WTC11 (cell line): ENCODE data around the gene RSPRY1. TPM values are rescaled to one million over a fixed set of nuclear protein-coding genes. Genes with fewer than 3 reads are reported as not detected.
A peak's percentile ranks its signal among the peaks of the same experiment; 100 is the strongest.

Source experiments
- ATAC-seq: fragments of 200-7000 bp; cut with Tn5 transposase; 2 replicates; pipeline ENCODE4 v1.10.0; 2021; ENCODE audit warnings: mild to moderate bottlenecking, moderate library complexity
- CTCF ChIA-PET: fragments of 300-600 bp; sonication (Branson Sonifier 250); formaldehyde crosslinking; loops from one replicate; lab custom pipeline; 2021; ENCODE audit warnings: antibody characterized with exemption; lab: Charles Lee
- POLR2A ChIA-PET: fragments of 350-600 bp; sonication (Branson Sonifier 250); formaldehyde crosslinking; loops from one replicate; lab custom pipeline; 2021; ENCODE audit warnings: antibody characterized with exemption; lab: Charles Lee
- DNase-seq: peaks from one replicate; pipeline ENCODE4 v3.0.0; 2021; ENCODE audit warnings: low spot score
- H3K27ac Mint-ChIP-seq: 2 replicates; pipeline ENCODE4 v1.8.0; 2021; ENCODE audit warnings: mixed read lengths
- H3K27me3 Mint-ChIP-seq: 2 replicates; pipeline ENCODE4 v1.8.0; 2021; ENCODE audit warnings: low read depth, mild to moderate bottlenecking, moderate library complexity, mixed read lengths
- H3K36me3 Mint-ChIP-seq: 2 replicates; pipeline ENCODE4 v1.8.0; 2021; ENCODE audit warnings: mixed read lengths
- H3K4me1 Mint-ChIP-seq: 2 replicates; pipeline ENCODE4 v1.8.0; 2022; ENCODE audit warnings: mixed read lengths
- H3K4me3 Mint-ChIP-seq: 2 replicates; pipeline ENCODE4 v1.8.0; 2021; ENCODE audit warnings: mild to moderate bottlenecking, moderate library complexity, mixed read lengths
- H3K9me3 Mint-ChIP-seq: 2 replicates; pipeline ENCODE4 v1.8.0; 2021; ENCODE audit warnings: mixed read lengths
- EMX1 ChIP-seq: fragments of 250-450 bp; sonication (Bioruptor Pico); IDR thresholded peaks from 2 replicates; pipeline ENCODE4 v1.8.0; 2021; ENCODE audit warnings: mild to moderate bottlenecking
- FOXJ3 ChIP-seq: sonication (generic); formaldehyde crosslinking; IDR thresholded peaks from 2 replicates; pipeline ENCODE4 v1.9.0; 2021; ENCODE audit warnings: missing genetic modification reagents, mild to moderate bottlenecking, borderline replicate concordance
- NFYB ChIP-seq: sonication (generic); formaldehyde crosslinking; conservative IDR thresholded peaks from 2 replicates; pipeline ENCODE4 v1.8.0; 2022; ENCODE audit warnings: low read depth, missing genetic modification reagents
- NR1H2 ChIP-seq: sonication (generic); formaldehyde crosslinking; IDR thresholded peaks from 2 replicates; pipeline ENCODE4 v1.9.0; 2021; ENCODE audit warnings: mild to moderate bottlenecking, moderate library complexity, missing genetic modification reagents
- TEAD4 ChIP-seq: sonication (generic); formaldehyde crosslinking; IDR thresholded peaks from 2 replicates; pipeline ENCODE4 v1.8.0; 2022; ENCODE audit warnings: mild to moderate bottlenecking, missing genetic modification reagents
- TP53 ChIP-seq: sonication (generic); formaldehyde crosslinking; IDR thresholded peaks from 2 replicates; pipeline ENCODE4 v1.8.1; 2023; ENCODE audit warnings: mild to moderate bottlenecking, missing genetic modification reagents
- ZNF219 ChIP-seq: sonication (generic); formaldehyde crosslinking; IDR thresholded peaks from 2 replicates; pipeline ENCODE4 v1.8.0; 2023; ENCODE audit warnings: missing genetic modification reagents, mild to moderate bottlenecking, borderline replicate concordance
- ZNF232 ChIP-seq: sonication (generic); formaldehyde crosslinking; IDR thresholded peaks from 2 replicates; pipeline ENCODE4 v1.8.0; 2022; ENCODE audit warnings: mild to moderate bottlenecking, missing genetic modification reagents
- ZNF317 ChIP-seq: sonication (generic); formaldehyde crosslinking; IDR thresholded peaks from 2 replicates; pipeline ENCODE4 v1.8.1; 2023; ENCODE audit warnings: low read depth, mild to moderate bottlenecking, moderate library complexity, missing genetic modification reagents, borderline replicate concordance
- total RNA-seq: library from RNA; stranded (reverse); gene quantifications from 3 replicates; pipeline ENCODE4 v1.2.3, GENCODE V29; 2021
- TF ChIP-seq, protein P1 (sequence below): sonication (generic); formaldehyde crosslinking; IDR thresholded peaks from 2 replicates; pipeline ENCODE4 v1.8.1; 2023; ENCODE audit warnings: mild to moderate bottlenecking, missing genetic modification reagents
- TF ChIP-seq, protein P2 (sequence below): fragments of 250-450 bp; sonication (Bioruptor Pico); IDR thresholded peaks from 2 replicates; pipeline ENCODE4 v1.8.0; 2021; ENCODE audit warnings: mild to moderate bottlenecking
- TF ChIP-seq, protein P3 (sequence below): sonication (generic); formaldehyde crosslinking; IDR thresholded peaks from 2 replicates; pipeline ENCODE4 v1.8.0; 2023; ENCODE audit warnings: missing genetic modification reagents, mild to moderate bottlenecking, borderline replicate concordance
- TF ChIP-seq, protein P4 (sequence below): sonication (generic); formaldehyde crosslinking; IDR thresholded peaks from 2 replicates; pipeline ENCODE4 v1.8.1; 2023; ENCODE audit warnings: mild to moderate bottlenecking, missing genetic modification reagents
- TF ChIP-seq, protein P5 (sequence below): sonication (generic); formaldehyde crosslinking; IDR thresholded peaks from 2 replicates; pipeline ENCODE4 v1.8.1; 2022; ENCODE audit warnings: low read depth, missing genetic modification reagents, borderline replicate concordance
- TF ChIP-seq, protein P6 (sequence below): sonication (generic); formaldehyde crosslinking; IDR thresholded peaks from 2 replicates; pipeline ENCODE4 v1.8.1; 2023; ENCODE audit warnings: mild to moderate bottlenecking, moderate library complexity, missing genetic modification reagents
- TF ChIP-seq, protein P7 (sequence below): sonication (generic); formaldehyde crosslinking; IDR thresholded peaks from 2 replicates; pipeline ENCODE4 v1.8.1; 2023; ENCODE audit warnings: mild to moderate bottlenecking, missing genetic modification reagents, moderate library complexity
- TF ChIP-seq, protein P8 (sequence below): sonication (generic); formaldehyde crosslinking; IDR thresholded peaks from 2 replicates; pipeline ENCODE4 v1.8.0; 2022; ENCODE audit warnings: mild to moderate bottlenecking, missing genetic modification reagents
- TF ChIP-seq, protein P9 (sequence below): fragments of 250-450 bp; sonication (Bioruptor Pico); IDR thresholded peaks from 2 replicates; pipeline ENCODE4 v1.9.0; 2021; ENCODE audit warnings: mild to moderate bottlenecking

RSPRY1 gene
- total RNA-seq, 1 experiment from 2014 or later: 26.8 TPM

DNA sequence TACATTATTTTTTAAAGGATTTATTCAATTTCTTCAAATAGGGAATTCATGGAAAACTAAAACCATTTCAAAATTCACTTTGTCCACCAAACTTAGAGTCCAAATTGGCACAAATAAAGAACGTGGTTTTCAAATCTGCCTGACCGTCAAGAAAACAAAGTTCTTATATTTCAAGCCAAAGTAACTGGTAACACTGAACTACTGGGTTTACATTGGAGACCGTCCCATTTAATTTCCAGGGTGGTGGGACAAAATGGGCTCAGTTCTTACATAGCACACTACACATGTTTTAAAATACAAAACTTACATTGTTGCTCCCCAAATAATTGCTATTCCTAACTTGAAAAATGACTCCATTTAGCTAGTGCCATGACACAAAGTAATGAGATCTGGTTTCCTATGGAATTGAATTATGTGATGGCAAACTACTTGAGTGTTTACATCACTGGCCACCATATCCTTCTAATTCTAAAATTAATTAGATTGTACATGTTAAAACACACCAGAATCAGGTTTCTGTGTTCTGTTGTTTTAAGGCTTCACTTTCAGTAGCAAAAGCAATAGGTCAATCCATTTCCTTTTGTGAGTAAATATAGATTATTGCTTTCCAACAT is 6.8 kb upstream of the RSPRY1 start (continued):
- TF ChIP-seq, protein P1, sequence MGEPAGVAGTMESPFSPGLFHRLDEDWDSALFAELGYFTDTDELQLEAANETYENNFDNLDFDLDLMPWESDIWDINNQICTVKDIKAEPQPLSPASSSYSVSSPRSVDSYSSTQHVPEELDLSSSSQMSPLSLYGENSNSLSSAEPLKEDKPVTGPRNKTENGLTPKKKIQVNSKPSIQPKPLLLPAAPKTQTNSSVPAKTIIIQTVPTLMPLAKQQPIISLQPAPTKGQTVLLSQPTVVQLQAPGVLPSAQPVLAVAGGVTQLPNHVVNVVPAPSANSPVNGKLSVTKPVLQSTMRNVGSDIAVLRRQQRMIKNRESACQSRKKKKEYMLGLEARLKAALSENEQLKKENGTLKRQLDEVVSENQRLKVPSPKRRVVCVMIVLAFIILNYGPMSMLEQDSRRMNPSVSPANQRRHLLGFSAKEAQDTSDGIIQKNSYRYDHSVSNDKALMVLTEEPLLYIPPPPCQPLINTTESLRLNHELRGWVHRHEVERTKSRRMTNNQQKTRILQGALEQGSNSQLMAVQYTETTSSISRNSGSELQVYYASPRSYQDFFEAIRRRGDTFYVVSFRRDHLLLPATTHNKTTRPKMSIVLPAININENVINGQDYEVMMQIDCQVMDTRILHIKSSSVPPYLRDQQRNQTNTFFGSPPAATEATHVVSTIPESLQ (CRISPR knock-in tag): no peak

DNA sequence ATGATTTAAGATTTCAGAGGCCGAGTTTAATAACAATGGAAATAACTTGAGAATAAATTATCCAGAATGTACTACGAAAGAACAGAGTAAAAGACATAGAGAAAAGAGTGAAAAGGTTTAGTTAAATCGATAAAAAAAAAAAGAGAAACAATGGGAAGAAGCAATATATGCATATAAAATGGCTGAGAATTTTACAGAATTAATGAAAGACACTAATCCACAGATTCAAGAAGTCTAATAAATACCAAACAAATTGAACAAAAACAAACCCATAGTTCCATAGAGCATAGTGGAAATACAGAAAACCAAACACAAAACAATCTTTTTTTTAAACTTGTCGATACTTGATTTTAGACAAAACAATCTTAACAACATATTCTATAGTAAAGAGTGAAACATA is 2.0 kb upstream of the RSPRY1 start:
- peak overlapping the region; percentile 96 for H3K4me3 Mint-ChIP-seq

DNA sequence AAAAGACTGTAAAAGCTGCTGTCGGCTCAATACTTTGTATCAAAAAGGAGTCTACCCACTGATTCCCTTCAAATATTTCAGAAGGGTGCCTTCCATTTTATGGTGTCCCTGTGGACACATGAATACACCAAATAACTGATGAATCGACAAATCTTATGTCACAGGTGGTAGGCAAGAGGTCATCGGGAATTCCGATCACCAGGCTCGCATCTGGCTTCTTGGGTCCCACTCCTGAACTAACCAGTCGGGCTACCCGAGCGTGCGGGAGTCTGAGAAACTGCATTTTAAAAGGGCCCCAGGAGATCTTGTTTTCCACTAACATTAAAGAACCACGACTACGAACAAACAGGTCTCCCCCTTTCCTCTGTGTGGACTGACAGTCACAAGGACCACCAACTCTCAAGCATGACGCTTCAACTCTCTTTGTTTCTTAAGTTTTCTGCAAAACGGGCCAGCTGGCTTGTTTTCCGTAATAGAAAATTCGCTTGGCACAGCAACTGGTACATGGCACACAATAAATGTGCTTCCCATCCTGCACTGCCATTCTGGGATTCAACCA is 1.2 kb upstream of the RSPRY1 start:
- ChIA-PET POLR2A (interaction anchor here (0.9 kb wide), 1 partner anchor 92 kb away, joined by 3 read pairs; the partner anchor contains the start of gene CPNE2), CTCF (interaction anchor here (1.3 to 1.7 kb wide), 4 partner anchors 87 to 392 kb away, joined by 3 to 9 read pairs (median 6); partner anchors contain the start of gene CPNE2)
- Mint-ChIP-seq H3K9me3 (no peaks in the 10 kb centered on the region), H3K27me3 (no peaks in the 10 kb centered on the region; the same call in 1 of the 2 replicates), H3K4me3 (peak overlapping the region; percentile 96), H3K36me3 (no peaks in the 10 kb centered on the region), H3K27ac (peak overlapping the region; percentile 80), H3K4me1 (peaks cover 50% of the 10 kb centered on the region)
- ATAC-seq (no peak), DNase-seq (no peak)
- TF ChIP-seq TP53 (CRISPR knock-in tag) (no peak), NFYB (CRISPR knock-in tag) (no peak), ZNF219 (CRISPR knock-in tag) (no peak), ZNF317 (CRISPR knock-in tag) (no peak)
- TF ChIP-seq, protein P2, sequence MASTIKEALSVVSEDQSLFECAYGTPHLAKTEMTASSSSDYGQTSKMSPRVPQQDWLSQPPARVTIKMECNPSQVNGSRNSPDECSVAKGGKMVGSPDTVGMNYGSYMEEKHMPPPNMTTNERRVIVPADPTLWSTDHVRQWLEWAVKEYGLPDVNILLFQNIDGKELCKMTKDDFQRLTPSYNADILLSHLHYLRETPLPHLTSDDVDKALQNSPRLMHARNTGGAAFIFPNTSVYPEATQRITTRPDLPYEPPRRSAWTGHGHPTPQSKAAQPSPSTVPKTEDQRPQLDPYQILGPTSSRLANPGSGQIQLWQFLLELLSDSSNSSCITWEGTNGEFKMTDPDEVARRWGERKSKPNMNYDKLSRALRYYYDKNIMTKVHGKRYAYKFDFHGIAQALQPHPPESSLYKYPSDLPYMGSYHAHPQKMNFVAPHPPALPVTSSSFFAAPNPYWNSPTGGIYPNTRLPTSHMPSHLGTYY (CRISPR knock-in tag): no peak
- TF ChIP-seq, protein P3, sequence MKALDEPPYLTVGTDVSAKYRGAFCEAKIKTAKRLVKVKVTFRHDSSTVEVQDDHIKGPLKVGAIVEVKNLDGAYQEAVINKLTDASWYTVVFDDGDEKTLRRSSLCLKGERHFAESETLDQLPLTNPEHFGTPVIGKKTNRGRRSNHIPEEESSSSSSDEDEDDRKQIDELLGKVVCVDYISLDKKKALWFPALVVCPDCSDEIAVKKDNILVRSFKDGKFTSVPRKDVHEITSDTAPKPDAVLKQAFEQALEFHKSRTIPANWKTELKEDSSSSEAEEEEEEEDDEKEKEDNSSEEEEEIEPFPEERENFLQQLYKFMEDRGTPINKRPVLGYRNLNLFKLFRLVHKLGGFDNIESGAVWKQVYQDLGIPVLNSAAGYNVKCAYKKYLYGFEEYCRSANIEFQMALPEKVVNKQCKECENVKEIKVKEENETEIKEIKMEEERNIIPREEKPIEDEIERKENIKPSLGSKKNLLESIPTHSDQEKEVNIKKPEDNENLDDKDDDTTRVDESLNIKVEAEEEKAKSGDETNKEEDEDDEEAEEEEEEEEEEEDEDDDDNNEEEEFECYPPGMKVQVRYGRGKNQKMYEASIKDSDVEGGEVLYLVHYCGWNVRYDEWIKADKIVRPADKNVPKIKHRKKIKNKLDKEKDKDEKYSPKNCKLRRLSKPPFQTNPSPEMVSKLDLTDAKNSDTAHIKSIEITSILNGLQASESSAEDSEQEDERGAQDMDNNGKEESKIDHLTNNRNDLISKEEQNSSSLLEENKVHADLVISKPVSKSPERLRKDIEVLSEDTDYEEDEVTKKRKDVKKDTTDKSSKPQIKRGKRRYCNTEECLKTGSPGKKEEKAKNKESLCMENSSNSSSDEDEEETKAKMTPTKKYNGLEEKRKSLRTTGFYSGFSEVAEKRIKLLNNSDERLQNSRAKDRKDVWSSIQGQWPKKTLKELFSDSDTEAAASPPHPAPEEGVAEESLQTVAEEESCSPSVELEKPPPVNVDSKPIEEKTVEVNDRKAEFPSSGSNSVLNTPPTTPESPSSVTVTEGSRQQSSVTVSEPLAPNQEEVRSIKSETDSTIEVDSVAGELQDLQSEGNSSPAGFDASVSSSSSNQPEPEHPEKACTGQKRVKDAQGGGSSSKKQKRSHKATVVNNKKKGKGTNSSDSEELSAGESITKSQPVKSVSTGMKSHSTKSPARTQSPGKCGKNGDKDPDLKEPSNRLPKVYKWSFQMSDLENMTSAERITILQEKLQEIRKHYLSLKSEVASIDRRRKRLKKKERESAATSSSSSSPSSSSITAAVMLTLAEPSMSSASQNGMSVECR (CRISPR knock-in tag): no peak

More for the DNA sequence above, 2.0 kb upstream of the RSPRY1 start:
- H3K27ac Mint-ChIP-seq: no peak overlapping the region
- no peaks in the 10 kb centered on the region; the same call in 1 of the 2 replicates for H3K27me3 Mint-ChIP-seq
- peaks cover 55% of the 10 kb centered on the region for H3K4me1 Mint-ChIP-seq
- CTCF ChIA-PET: no interaction called here
- ATAC-seq (no peak), DNase-seq (no peak)
- POLR2A ChIA-PET: no interaction called here
- TF ChIP-seq TEAD4 (CRISPR knock-in tag): no peak
- TF ChIP-seq, protein P4, sequence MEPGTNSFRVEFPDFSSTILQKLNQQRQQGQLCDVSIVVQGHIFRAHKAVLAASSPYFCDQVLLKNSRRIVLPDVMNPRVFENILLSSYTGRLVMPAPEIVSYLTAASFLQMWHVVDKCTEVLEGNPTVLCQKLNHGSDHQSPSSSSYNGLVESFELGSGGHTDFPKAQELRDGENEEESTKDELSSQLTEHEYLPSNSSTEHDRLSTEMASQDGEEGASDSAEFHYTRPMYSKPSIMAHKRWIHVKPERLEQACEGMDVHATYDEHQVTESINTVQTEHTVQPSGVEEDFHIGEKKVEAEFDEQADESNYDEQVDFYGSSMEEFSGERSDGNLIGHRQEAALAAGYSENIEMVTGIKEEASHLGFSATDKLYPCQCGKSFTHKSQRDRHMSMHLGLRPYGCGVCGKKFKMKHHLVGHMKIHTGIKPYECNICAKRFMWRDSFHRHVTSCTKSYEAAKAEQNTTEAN (CRISPR knock-in tag): no peak
- TF ChIP-seq, protein P5, sequence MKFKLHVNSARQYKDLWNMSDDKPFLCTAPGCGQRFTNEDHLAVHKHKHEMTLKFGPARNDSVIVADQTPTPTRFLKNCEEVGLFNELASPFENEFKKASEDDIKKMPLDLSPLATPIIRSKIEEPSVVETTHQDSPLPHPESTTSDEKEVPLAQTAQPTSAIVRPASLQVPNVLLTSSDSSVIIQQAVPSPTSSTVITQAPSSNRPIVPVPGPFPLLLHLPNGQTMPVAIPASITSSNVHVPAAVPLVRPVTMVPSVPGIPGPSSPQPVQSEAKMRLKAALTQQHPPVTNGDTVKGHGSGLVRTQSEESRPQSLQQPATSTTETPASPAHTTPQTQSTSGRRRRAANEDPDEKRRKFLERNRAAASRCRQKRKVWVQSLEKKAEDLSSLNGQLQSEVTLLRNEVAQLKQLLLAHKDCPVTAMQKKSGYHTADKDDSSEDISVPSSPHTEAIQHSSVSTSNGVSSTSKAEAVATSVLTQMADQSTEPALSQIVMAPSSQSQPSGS: no peak
- TF ChIP-seq, protein P6, sequence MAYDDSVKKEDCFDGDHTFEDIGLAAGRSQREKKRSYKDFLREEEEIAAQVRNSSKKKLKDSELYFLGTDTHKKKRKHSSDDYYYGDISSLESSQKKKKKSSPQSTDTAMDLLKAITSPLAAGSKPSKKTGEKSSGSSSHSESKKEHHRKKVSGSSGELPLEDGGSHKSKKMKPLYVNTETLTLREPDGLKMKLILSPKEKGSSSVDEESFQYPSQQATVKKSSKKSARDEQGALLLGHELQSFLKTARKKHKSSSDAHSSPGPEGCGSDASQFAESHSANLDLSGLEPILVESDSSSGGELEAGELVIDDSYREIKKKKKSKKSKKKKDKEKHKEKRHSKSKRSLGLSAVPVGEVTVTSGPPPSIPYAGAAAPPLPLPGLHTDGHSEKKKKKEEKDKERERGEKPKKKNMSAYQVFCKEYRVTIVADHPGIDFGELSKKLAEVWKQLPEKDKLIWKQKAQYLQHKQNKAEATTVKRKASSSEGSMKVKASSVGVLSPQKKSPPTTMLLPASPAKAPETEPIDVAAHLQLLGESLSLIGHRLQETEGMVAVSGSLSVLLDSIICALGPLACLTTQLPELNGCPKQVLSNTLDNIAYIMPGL (CRISPR knock-in tag): no peak
- TF ChIP-seq FOXJ3 (CRISPR knock-in tag): no peak
- TF ChIP-seq, protein P7, sequence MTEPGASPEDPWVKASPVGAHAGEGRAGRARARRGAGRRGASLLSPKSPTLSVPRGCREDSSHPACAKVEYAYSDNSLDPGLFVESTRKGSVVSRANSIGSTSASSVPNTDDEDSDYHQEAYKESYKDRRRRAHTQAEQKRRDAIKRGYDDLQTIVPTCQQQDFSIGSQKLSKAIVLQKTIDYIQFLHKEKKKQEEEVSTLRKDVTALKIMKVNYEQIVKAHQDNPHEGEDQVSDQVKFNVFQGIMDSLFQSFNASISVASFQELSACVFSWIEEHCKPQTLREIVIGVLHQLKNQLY (CRISPR knock-in tag): no peak
- TF ChIP-seq, protein P8, sequence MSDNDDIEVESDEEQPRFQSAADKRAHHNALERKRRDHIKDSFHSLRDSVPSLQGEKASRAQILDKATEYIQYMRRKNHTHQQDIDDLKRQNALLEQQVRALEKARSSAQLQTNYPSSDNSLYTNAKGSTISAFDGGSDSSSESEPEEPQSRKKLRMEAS (CRISPR knock-in tag): no peak
- TF ChIP-seq, protein P9, sequence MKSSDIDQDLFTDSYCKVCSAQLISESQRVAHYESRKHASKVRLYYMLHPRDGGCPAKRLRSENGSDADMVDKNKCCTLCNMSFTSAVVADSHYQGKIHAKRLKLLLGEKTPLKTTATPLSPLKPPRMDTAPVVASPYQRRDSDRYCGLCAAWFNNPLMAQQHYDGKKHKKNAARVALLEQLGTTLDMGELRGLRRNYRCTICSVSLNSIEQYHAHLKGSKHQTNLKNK: no peak
- no peak for TF ChIP-seq EMX1 (CRISPR knock-in tag)
- TF ChIP-seq ZNF232 (CRISPR knock-in tag): no peak
- no peak for TF ChIP-seq NR1H2 (CRISPR knock-in tag)
- H3K36me3 Mint-ChIP-seq: no peaks in the 10 kb centered on the region
- no peaks in the 10 kb centered on the region for H3K9me3 Mint-ChIP-seq
